GM18502 (cell line): Measurements from ENCODE around the gene ZNF41.
"Not testable (repeated sequence)": the region's sequence is repeated elsewhere in the genome, so short reads cannot be mapped to it uniquely, and the experiment has no call there.

Experiments
- ATAC-seq: cut with Tn5 transposase; IDR thresholded peaks from one replicate; pipeline ENCODE4 v1.9.1; 2021; ENCODE audit warnings: mild to moderate bottlenecking; ENCODE audit not compliant: unreplicated experiment, poor library complexity

ZNF41 gene

DNA sequence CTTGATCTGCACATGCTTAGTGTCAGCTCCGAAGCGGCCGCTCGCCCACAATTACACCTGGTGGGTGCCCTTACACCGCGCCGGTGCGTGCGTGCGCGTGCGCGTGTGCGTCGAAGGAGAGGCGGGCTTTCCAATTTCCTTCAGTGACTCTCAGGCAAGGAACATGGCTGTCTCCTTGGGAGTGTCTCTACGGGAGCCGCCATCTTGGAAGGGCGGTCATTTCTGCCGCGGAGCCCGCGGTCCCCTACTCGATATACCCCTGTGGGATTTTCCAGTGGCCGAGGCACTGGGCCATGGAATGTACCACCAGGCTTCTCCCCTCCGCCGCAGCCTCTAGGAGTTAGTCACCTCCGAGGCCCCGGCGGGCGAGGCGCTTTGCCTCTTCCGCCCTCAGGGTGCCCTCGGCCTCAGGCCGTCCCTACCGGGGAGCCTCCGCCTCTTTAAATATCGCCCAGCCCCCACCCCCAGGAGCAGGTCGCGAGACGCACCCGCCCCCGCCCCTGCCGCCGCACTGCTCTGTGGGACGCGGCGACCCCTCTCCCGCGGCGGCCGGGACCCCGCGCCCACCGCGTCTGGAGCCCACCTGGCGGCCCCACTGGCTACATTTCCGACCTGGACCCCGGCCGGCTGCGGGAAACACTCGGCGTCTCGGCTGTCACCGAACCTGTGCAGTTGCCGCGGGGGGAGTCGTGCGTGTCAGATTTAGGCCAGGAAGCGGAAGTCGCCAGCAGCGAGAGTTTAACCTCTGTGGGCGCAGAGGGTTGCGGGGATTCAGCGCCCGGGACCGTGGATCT is at the start of gene ZNF41:
ZNF41 (minus strand) TSS at position 711 of the 794 bp plus-strand sequence. CDS start 15,741 bp downstream, outside the sequence.
- ATAC-seq, result peak; percentile 89

DNA sequence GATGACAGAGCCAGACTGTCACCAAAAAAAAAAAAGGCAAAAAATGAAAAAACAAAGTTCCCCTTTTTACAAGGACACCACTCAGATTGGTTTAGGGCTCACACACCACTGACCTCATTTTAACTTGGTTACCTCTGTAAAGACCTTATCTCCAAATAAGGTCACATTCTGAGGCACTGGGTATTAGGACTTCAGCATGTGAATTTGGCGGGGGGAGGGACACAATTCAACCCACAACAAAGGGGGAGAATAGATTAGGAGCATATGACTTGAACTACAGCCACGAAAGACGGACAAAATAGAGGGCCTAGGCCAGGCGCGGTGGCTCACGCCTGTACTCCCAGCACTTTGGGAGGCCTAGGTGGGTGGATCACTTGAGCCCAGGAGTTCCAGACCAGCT is 47.0 kb upstream of the ZNF41 start:
- no peak for ATAC-seq

- no peak for ATAC-seq
Measured at GRCh38 chrX:47529548-47529947, 46.5 kb upstream of the ZNF41 start.

GRCh38 chrX:47523713-47524166 is 40.7 kb upstream of the ZNF41 start:
- ATAC-seq, result no peak

DNA sequence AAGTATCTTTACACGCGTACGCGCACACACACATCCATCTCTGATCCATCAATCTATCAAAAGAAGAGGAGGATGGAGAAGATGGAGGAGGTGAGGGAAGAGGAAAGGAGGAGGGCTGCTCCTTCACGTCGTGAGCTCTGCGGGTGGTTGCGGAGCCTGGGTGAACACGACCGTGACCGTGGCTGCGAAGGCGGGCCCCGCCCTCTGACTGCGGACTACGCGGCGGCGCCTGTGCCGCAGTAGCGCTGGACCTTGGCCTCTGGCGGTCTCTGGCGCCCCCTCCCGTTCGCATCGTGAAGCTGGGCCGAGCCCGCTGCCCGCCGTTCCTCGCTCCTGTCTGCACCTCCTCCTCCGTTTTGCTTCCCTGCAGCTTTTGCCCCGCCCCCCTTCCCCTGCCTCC is 40.3 kb upstream of the ZNF41 start:
- ATAC-seq, result peak; percentile 87

DNA sequence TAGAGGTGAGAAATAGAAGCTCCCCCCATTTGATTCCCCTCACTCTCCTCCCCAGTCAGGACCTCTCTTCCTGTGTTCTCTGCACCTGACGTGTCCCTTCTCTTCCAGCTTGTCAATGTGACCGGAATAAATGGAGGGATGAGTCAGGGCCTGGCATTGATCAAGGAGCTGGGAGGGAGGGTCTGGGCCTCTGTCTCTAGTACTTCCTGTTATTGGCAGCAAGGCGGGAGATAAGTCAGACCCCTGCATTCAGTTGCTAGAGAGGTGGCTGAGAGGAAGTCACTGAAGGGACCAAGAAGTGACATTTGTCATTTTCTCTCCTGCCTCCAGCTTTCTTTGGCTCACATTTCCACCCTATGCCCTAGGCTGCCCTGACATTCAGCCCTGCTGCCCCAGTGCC is 35.1 kb upstream of the ZNF41 start:
- no peak for ATAC-seq

DNA sequence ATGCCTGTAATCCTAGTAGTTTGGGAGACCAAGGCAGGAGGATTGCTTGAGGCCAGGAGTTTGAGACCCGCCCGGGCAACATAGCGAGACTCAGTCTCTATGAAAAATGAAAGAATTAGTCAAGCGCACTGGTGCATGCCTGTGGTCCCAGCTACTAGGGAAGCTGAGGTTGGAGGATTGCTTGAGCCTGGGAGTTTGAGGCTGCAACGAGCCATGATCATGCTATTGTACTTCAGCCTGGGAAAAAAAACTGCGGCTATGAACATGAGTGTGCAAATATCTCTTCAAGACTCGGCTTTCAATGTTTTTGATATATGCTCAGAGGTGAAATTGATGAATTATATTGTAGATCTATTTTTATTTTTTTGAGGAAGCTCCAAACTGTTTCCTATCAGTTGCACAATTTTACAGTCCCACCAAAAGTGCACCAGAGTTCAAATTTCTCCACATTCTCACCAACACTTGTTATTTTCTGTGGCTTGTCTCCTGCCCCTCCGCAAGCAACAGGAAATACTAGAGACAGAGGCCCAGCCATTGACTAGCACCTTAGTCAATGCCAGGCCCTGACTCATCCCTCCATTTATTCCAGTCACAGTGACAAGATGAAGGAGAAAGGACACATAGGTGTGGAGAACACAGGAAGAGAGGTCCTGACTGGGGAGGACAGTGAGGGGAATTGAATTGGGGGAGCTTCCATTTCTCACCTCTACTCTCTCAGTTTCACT is 33.1 kb upstream of the ZNF41 start:
- ATAC-seq, result no peak

- ATAC-seq, result no peak
Measured at GRCh38 chrX:47514533-47515235, 31.7 kb upstream of the ZNF41 start.

GRCh38 chrX:47513034-47513965 is 30.3 kb upstream of the ZNF41 start:
- ATAC-seq, result peak; percentile 69

DNA sequence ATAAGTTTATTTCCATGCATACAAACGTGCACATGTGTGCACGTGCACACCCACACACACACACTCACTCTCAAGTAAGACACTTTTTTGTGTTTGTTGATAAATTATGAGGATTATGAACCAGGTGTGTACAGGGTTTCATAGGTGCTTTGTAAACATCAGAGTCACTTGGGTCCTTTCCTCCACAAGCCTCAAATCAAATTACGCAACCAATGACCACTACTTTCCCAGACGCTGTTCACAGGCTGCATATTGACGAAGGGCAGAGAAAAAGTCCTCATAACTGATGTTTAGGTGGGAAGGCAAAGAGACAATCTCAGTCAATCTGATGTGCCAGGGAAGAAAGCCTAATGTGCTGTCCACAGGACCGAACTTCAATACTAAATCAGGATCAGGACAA is 29.4 kb upstream of the ZNF41 start:
- not testable (repeated sequence) for ATAC-seq

DNA sequence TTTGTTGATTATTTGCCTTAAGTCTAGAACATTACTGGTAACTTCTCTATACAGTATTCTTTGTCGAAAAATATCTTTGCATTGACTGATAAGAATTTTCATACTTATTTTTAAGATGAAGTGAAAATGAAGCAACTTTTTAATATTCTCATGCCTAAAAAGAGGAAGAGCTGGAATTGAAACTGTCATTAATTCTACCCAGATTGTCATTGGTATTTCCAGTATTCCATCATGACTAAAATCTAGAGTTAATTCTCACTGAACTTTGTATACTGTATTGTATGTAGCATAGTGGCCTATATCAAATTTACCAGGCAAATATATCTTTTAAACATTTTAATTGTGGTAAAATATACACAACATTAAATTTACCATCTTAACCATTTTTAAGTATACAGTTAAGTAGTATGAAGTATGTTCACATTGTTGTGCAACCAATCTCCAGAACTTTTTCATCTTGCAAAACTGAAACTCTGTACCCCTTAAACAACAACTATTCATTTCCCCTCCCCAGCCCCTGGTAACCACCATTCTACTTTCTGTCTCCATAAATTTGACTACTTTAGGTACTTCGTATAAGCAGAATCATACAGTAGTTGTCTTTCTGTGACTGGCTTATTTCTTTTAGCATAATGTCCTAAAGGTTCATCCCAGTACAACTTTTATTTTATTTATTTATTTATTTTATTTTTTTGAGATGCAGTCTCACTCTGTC is 24.3 kb upstream of the ZNF41 start:
- ATAC-seq, result no peak

- no peak for ATAC-seq
Measured at GRCh38 chrX:47503151-47503550, 20.1 kb upstream of the ZNF41 start.

- ATAC-seq, result no peak
Measured at GRCh38 chrX:47502316-47503125, 19.5 kb upstream of the ZNF41 start.

DNA sequence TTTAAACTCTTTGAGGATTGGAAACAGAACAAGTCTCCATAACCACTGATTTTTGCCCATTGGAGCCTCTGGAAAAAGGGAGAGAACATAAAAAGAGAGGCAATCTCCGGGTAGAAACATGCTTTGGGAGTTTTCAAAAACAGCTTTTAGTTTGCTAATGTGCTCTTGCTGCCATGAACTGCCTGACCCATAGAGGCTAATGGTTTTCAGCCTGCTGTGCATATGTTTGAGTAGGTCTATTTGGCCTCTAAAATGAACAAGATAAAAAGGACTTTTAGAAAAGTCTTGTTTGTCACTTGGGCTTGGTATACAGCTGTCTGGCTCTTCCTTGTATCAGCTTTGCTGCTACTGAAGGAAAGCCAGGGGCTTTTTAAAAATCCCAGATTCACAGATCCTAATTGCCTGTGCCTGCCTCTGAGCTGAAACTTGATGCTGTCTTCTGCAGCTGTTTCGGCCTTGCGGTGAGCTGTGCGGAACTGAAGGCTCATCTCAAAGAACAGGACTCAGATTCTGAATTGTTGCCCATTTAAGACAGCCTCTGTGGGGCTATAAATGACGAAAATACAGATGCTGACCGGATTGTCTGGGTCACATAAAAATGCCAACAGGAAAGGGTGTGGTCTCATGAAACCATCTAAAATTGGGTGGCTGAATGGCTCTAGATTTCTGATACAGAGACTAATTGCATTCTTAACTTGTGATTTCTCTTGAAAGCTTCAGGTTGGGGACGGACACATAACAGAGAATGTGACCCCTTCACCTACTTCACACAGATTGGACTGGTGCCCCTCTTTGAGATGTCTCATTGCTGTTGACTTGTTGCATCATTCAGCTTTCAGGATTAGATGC is 18.4 kb upstream of the ZNF41 start:
- ATAC-seq, result no peak

- ATAC-seq, result no peak
Measured at GRCh38 chrX:47500554-47500953, 17.5 kb upstream of the ZNF41 start.

DNA sequence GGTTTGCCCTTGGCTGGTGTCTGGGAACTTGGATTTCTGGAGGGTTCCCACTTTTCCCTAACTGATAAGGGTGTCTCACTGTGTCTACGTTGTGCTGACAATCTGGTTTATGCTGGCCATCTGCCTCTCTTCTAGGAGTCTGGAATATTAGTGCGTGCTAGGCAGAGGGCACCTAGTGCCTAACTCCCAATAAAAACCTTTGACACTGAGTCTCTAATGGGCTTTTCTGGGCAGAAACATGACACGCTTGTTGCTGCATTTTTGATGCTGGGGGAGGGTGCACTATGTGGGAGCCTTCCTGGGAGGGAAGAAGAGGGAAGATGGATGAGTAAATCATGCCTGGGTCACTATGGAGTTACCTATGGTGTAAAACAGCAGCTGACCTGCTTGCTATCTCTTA is 16.3 kb upstream of the ZNF41 start:
- ATAC-seq, result no peak

GRCh38 chrX:47498411-47498810 is 15.4 kb upstream of the ZNF41 start:
- no peak for ATAC-seq
